GM12874 (cell line): Measurements from ENCODE around the gene ECE1.

Experiments used
- TF ChIP-seq, protein P1 (sequence below): IDR thresholded peaks from 2 replicates; pipeline ENCODE4 v1.5.1; 2011; ENCODE audit warnings: low read depth, mild to moderate bottlenecking, control low read depth, low read length, moderate library complexity; ENCODE audit not compliant: insufficient read depth

ECE1 gene

DNA sequence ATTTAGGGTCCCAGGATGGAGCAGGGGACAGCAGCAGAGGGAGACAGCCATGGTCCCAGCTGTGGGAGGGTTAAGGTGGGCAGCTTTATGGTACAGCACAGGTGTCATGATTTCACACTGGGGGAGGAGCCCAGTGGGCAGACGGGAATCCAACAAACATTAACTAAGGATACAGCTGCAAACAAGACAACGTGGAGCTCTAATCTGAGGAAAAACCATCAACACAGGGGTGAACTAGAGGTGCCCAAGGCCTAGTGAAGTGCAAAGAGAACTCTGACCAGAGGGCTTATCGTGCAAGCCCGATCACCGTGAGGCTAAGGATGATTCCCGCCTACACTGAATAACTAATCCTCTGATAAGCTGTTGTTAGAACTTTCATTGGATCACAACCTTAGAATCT is 18.7 kb downstream of the ECE1 start:
- TF ChIP-seq, protein P1, sequence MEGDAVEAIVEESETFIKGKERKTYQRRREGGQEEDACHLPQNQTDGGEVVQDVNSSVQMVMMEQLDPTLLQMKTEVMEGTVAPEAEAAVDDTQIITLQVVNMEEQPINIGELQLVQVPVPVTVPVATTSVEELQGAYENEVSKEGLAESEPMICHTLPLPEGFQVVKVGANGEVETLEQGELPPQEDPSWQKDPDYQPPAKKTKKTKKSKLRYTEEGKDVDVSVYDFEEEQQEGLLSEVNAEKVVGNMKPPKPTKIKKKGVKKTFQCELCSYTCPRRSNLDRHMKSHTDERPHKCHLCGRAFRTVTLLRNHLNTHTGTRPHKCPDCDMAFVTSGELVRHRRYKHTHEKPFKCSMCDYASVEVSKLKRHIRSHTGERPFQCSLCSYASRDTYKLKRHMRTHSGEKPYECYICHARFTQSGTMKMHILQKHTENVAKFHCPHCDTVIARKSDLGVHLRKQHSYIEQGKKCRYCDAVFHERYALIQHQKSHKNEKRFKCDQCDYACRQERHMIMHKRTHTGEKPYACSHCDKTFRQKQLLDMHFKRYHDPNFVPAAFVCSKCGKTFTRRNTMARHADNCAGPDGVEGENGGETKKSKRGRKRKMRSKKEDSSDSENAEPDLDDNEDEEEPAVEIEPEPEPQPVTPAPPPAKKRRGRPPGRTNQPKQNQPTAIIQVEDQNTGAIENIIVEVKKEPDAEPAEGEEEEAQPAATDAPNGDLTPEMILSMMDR: no peak

DNA sequence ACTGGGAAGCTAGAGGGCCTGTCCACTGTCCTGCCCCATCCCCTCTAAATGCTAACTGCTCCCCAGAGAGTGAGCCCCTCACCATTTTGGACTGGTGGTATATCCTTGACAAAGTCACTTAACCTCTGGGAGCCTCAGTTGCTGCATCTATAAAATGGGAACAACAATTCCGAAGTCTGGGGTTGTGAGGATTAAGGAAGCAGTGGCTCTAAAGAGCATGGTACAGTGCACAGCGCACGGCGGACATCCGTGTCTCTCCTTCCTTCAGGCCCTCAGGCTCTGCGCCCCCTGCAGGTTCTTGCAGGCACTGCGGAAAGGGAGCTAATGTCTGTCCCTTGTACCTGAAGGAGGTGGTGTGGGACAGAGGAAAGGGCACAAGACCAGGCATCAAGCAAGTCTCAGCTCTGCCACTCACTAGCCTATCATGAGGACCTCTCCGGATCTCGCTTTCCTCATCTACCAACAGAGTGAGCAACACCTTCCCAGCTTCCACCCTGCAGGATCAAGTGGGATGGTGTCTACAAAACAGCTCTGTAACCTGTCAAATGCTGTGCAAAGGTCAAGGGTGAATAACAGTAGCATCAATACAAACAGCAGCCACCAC is 20.1 kb downstream of the ECE1 start:
- TF ChIP-seq, protein P1: peak; percentile 98

DNA sequence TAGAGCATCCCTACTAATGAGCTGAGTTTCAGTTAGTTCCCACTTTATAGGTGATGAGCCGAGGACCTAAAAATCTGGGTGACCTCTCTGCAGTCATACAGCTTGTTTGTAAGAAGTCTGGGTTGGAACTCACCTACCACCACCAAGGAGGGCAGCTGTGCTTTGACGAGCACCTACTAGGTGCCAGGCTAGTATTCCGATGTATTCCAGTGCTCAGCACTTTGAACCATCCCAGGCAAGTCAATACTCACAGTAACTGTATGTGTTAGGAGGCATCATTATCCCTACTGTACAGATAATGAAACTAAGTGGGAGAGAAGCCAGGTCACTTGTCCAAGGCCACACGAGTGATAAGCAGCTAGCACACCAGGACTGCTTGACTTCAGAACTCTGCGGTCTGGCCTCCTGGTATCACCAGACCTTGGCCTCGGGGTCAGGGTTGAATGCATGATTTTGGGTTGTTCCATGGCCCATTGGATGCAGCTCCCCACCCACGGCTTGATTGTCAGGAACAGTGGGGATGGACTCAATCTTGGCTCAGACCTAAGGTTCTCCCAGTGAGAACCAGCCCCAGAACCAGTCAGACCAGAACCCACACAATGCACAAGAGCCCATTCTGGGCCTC is 20.7 kb downstream of the ECE1 start:
- TF ChIP-seq, protein P1: no peak

DNA sequence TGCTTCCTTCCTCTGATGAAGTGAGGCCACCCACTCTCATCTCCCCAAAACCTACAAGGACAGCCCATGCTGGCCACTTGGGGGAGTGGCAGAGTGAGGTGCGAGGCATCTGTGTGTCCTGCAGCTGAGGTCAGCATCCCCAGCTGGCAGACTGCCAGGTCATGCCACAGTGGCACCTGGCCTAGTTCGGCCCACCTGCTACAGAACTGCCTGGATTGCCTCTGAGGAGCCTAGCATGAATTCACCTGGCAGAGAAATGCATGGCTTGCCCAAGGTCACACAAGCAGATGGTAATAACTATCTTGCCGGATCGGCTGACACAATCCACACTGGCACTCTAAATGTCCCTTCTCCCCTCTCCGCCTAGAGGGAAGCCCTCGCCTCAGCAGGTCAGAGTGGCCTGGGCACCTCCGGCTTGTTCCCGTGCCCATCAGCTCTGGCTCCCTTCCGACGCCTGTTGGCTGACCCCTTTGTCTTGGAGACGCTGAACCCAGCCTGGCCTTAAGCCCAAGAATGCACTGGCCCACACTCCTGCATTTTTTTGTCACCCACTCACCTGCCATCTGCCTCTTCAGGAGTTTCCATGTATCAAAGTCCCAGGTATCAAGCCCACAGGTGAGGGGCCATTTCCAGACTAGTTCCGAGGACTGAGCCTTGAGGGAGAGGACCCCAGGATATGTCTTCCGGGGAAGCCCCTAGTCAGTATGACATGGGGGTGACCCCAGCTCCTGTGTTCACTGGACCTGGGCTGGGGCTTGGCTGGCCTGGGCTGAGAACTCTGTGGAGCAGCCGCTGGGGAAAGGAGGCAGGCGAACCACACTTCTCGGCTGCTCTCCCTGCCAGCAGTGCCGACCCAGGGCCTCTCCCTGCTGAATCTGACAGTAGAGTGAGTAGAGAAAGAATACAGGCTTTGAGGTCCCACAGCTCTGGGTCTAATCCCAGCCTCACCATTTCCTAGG is 21.7 kb downstream of the ECE1 start:
- TF ChIP-seq, protein P1: no peak

DNA sequence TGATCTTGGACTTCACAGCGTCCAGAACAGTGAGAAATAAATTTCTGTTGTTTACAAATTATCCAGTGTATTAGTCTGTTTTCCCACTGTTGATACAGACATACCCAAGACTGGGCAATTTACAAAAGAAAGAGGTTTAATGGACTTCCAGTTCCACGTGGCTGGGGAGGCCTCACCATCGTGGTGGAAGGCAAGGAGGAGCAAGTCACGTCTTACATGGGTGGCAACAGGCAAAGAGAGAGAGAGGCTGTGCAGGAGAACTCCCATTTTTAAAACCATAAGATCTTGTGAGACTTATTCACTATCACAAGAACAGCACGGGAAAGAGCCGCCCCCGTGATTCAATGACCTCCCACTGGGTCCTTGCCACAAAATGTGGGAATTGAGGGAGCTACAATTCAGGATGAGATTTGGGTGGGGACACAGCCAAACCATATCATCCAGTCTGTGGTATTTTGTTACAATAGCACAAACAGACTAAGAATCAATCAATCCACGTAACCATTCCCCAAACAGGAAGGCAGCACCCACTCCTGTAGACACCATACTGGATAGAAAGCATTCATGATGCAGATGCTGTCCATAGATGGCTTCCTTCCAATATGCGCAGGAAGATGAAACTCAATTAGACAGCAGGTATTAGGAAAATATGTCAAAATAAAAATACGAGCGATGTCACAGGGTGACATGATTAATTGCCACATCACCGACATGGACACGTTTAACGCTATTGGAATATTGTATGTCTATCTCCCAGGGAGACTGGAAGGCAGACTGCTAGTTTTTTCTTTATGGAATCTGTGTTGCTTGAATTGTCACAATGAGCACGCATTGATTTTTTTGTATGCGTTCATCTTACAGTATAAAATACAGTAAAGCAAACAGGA is 22.8 kb downstream of the ECE1 start:
- TF ChIP-seq, protein P1: no peak

DNA sequence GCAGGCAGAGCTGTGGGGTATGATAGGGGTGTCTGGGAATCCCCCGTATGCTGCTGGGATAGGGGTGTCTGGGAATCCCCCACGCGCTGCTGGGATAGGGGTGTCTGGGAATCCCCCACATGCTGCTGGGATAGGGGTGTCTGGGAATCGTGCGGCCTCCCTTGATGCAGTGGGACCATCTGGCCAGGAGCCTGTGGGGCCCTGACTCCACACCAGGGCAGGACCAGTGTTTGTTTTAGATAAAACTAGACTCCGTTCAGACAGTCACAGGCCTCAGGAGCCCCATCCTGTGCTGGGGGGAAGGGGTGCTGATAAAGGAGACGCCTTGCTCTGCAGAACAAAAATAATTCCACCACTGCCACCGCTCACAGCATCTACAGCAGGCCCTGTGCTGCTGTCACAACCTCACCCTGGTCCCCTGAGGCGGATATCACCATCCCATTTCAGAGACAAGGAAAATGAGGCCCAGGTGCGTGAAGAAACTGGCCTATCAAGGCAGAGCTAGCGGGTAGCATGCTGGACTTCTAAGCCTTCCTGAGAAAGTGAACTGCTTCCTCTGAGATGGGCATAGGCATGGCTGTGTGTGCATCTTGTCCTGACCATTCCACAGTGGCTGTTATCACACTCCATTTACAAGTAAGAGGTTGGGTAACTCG is 24.0 kb downstream of the ECE1 start:
- TF ChIP-seq, protein P1: no peak
